Mesendoderm (in vitro differentiated cells): ENCODE measurements around the gene MAST4.

Experiments used
- DNase-seq: peaks from one replicate; pipeline ENCODE4 v3.0.0; 2013
- H2AK5ac ChIP-seq: 2 replicates; pipeline ENCODE4 v1.6.1; 2013; ENCODE audit warnings: low read length, inconsistent platforms
- H2BK120ac ChIP-seq: 2 replicates; pipeline ENCODE4 v1.6.1; 2013; ENCODE audit warnings: low read depth, mild to moderate bottlenecking, low read length, moderate library complexity, mixed read lengths
- H2BK15ac ChIP-seq: replicated peaks from 2 replicates; pipeline ENCODE4 v1.6.1; 2013; ENCODE audit warnings: low read depth, mild to moderate bottlenecking, moderate library complexity
- H2BK5ac ChIP-seq: 2 replicates; pipeline ENCODE4 v1.6.1; 2013; ENCODE audit warnings: low read length, inconsistent platforms
- H3K18ac ChIP-seq: 2 replicates; pipeline ENCODE4 v1.6.1; 2013; ENCODE audit warnings: mild to moderate bottlenecking, low read length, mixed read lengths
- H3K23ac ChIP-seq: one replicate; pipeline ENCODE4 v1.6.1; 2013; ENCODE audit warnings: low read length
- H3K27ac ChIP-seq: 2 replicates; pipeline ENCODE4 v1.5.1; 2013; ENCODE audit warnings: low read depth, mild to moderate bottlenecking, inconsistent platforms, low read length, moderate library complexity
- H3K27me3 ChIP-seq: 2 replicates; pipeline ENCODE4 v1.6.1; 2013; ENCODE audit warnings: low read length, control low read depth, mild to moderate bottlenecking, inconsistent platforms; ENCODE audit not compliant: insufficient read depth, poor library complexity
- H3K36me3 ChIP-seq: 2 replicates; pipeline ENCODE4 v1.6.1; 2013; ENCODE audit warnings: low read length, inconsistent platforms; ENCODE audit not compliant: control insufficient read depth, insufficient read depth
- H3K4ac ChIP-seq: one replicate; pipeline ENCODE4 v1.6.1; 2013; ENCODE audit warnings: low read depth, mild to moderate bottlenecking, low read length, moderate library complexity
- H3K4me1 ChIP-seq: 2 replicates; pipeline ENCODE4 v1.6.1; 2013; ENCODE audit warnings: low read depth, low read length, inconsistent platforms; ENCODE audit not compliant: control insufficient read depth
- H3K4me2 ChIP-seq: 2 replicates; pipeline ENCODE4 v1.6.1; 2013; ENCODE audit warnings: low read length
- H3K4me3 ChIP-seq: 2 replicates; pipeline ENCODE4 v1.5.1; 2013; ENCODE audit warnings: mild to moderate bottlenecking, low read length
- H3K56ac ChIP-seq: one replicate; pipeline ENCODE4 v1.6.1; 2013; ENCODE audit warnings: low read length
- H3K79me1 ChIP-seq: 2 replicates; pipeline ENCODE4 v1.6.1; 2013; ENCODE audit warnings: low read length, inconsistent platforms
- H3K79me2 ChIP-seq: 2 replicates; pipeline ENCODE4 v1.6.1; 2013; ENCODE audit warnings: mild to moderate bottlenecking, low read length; ENCODE audit not compliant: control insufficient read depth, insufficient read depth
- H3K9ac ChIP-seq: 2 replicates; pipeline ENCODE4 v1.6.1; 2013; ENCODE audit warnings: low read length, inconsistent platforms
- H4K5ac ChIP-seq: one replicate; pipeline ENCODE4 v1.6.1; 2013; ENCODE audit warnings: low read length
- H4K8ac ChIP-seq: one replicate; pipeline ENCODE4 v1.6.1; 2013; ENCODE audit warnings: low read depth, mild to moderate bottlenecking, control low read depth, low read length, moderate library complexity
- WGBS: extraction: QIAGEN DNeasy Blood & Tissue Kit; methylation state at CpG from one replicate; pipeline ENCODE4 v1.1.7; 2013; ENCODE audit warnings: low lambda C conversion rate, missing lambda C conversion rate; ENCODE audit not compliant: insufficient coverage; ENCODE audit errors: extremely low coverage; 5-methylcytosine and 5-hydroxymethylcytosine counted together

MAST4 gene

DNA sequence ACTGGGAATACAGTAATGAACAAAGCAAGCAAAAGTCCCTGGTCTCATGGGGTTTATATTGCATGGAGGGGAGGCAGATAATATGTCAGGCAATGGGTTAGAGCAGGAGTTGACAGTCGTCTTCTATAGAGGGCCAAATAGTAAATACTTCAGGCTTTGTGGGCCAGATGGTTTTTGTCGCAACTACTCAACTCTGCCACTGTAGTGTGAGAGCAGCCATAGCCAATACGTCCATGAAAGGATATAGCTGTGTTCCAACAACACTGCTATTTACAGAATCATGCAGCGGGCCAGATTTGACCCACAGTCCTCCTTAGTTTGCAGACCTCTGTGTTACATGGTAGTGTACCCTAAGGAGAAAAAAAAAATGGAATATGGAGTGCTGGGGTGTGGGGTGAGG lies 25.5 kb downstream of the MAST4 start:
- Histone ChIP-seq H3K23ac (no peak overlapping the region), H3K79me2 (no peaks in the 10 kb centered on the region), H4K8ac (no peak overlapping the region), H3K4ac (no peak overlapping the region), H2BK5ac (no peak overlapping the region), H3K79me1 (no peaks in the 10 kb centered on the region), H3K4me3 (no peak overlapping the region), H2BK15ac (no peak overlapping the region), H3K9ac (no peak overlapping the region), H3K4me2 (no peak overlapping the region), H3K4me1 (no peaks in the 10 kb centered on the region), H2BK120ac (no peak overlapping the region), H3K18ac (no peak overlapping the region), H2AK5ac (no peak overlapping the region), H3K36me3 (no peaks in the 10 kb centered on the region), H3K27ac (no peak overlapping the region), H3K27me3 (no peaks in the 10 kb centered on the region), H4K5ac (no peak overlapping the region), H3K56ac (no peak overlapping the region)
- no CpG with 5 or more reads among the region's 4 CpGs for WGBS
- no peak for DNase-seq

DNA sequence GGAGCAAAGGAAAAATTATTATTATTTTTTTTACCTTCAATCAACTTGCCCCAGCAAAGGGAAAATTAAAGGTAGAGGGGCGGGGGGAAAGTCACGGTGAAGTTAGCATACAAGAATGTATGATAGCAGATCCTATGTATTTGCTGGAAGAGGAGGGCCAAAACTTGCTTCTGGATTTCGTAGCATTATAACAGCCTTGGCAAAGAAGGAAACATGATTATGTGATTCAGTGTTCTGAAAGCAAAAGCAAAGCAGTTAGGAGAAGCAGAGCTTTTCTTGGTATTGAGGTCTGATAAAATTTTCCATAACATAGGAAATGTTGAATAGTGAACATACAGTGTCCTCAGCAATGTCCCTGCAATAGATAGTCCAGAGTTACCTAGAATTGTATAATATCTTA lies 32.4 kb downstream of the MAST4 start:
- no CpG with 5 or more reads among the region's 3 CpGs for WGBS
- no peak overlapping the region for H2BK120ac ChIP-seq
- H4K8ac ChIP-seq: no peak overlapping the region
- H3K79me2 ChIP-seq: no peaks in the 10 kb centered on the region
- no peak overlapping the region for H3K4me3 ChIP-seq
- no peaks in the 10 kb centered on the region for H3K27me3 ChIP-seq
- no peaks in the 10 kb centered on the region for H3K36me3 ChIP-seq
- H2AK5ac ChIP-seq: no peak overlapping the region
- no peaks in the 10 kb centered on the region for H3K79me1 ChIP-seq
- H3K27ac ChIP-seq: no peak overlapping the region
- no peaks in the 10 kb centered on the region for H3K4me1 ChIP-seq
- DNase-seq: no peak
- H2BK5ac ChIP-seq: no peak overlapping the region
- no peak overlapping the region for H4K5ac ChIP-seq
- no peak overlapping the region for H3K9ac ChIP-seq
- no peak overlapping the region for H3K4me2 ChIP-seq
- no peak overlapping the region for H3K4ac ChIP-seq
- no peak overlapping the region for H3K23ac ChIP-seq
- H3K18ac ChIP-seq: no peak overlapping the region
- no peak overlapping the region for H2BK15ac ChIP-seq
- H3K56ac ChIP-seq: no peak overlapping the region

DNA sequence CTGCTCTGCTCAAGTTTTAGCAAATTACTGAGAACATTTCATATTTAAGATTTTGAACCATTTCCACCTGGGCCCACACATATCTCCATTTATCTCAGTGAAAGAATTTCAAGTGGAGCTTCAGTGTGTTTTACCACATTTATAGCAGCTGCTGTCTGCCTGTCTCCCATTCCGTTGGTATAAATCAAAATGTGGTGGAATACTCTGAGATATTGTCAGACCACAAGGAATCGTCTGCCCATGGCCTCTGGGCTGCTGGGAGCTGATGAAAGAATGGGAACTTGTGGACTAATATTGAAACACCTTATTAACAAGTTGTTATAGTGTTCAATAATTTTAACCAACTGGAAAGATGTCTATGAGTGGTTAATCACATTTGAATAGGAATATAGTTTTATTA lies 33.3 kb downstream of the MAST4 start:
- no peak for DNase-seq
- no CpG with 5 or more reads among the region's 2 CpGs for WGBS

DNA sequence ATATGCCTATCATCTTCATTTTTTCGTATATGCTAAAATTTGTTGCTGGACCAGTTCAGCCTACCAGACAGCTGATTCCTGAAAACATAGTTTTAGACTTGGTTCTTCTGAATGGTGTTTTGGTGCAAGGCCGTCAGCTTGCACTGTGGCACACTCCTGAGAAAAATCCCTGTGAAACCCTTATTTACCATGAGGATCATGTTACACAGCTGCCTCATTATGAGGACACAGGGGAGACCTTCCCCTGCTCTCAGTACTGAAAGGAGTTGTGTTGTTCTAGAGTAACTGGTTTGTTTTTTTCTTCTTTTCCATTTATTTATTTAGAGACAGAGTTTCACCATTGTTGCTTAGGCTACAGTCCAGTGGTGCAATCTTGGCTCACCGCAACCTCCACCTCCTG lies 37.6 kb downstream of the MAST4 start:
- peak; percentile 26 for DNase-seq
- no peak overlapping the region for H4K8ac ChIP-seq
- H3K18ac ChIP-seq: no peak overlapping the region
- no CpG with 5 or more reads among the region's 3 CpGs for WGBS
- no peaks in the 10 kb centered on the region for H3K27me3 ChIP-seq
- no peak overlapping the region for H2BK15ac ChIP-seq
- no peak overlapping the region for H3K4ac ChIP-seq
- no peak overlapping the region for H2BK5ac ChIP-seq
- no peak overlapping the region for H3K23ac ChIP-seq
- H3K4me1 ChIP-seq: no peaks in the 10 kb centered on the region
- H3K27ac ChIP-seq: no peak overlapping the region
- H2BK120ac ChIP-seq: no peak overlapping the region
- no peak overlapping the region for H2AK5ac ChIP-seq
- no peaks in the 10 kb centered on the region for H3K79me1 ChIP-seq
- H3K4me3 ChIP-seq: no peak overlapping the region
- H4K5ac ChIP-seq: no peak overlapping the region
- H3K4me2 ChIP-seq: no peak overlapping the region
- H3K36me3 ChIP-seq: no peaks in the 10 kb centered on the region
- no peak overlapping the region for H3K56ac ChIP-seq
- no peak overlapping the region for H3K9ac ChIP-seq
- no peaks in the 10 kb centered on the region for H3K79me2 ChIP-seq

More for the DNA sequence above, 33.3 kb downstream of the MAST4 start:
- H2BK5ac ChIP-seq: no peak overlapping the region
- H2BK15ac ChIP-seq: no peak overlapping the region
- no peak overlapping the region for H3K56ac ChIP-seq
- no peak overlapping the region for H3K9ac ChIP-seq
- H3K4me2 ChIP-seq: no peak overlapping the region
- H3K4ac ChIP-seq: no peak overlapping the region
- no peak overlapping the region for H4K8ac ChIP-seq
- no peak overlapping the region for H4K5ac ChIP-seq
- H3K18ac ChIP-seq: no peak overlapping the region
- no peak overlapping the region for H3K27ac ChIP-seq
- H3K4me1 ChIP-seq: no peaks in the 10 kb centered on the region
- no peaks in the 10 kb centered on the region for H3K27me3 ChIP-seq
- H3K36me3 ChIP-seq: no peaks in the 10 kb centered on the region
- H3K79me2 ChIP-seq: no peaks in the 10 kb centered on the region
- H3K4me3 ChIP-seq: no peak overlapping the region
- no peak overlapping the region for H3K23ac ChIP-seq
- H2AK5ac ChIP-seq: no peak overlapping the region
- H3K79me1 ChIP-seq: no peaks in the 10 kb centered on the region
- no peak overlapping the region for H2BK120ac ChIP-seq

DNA sequence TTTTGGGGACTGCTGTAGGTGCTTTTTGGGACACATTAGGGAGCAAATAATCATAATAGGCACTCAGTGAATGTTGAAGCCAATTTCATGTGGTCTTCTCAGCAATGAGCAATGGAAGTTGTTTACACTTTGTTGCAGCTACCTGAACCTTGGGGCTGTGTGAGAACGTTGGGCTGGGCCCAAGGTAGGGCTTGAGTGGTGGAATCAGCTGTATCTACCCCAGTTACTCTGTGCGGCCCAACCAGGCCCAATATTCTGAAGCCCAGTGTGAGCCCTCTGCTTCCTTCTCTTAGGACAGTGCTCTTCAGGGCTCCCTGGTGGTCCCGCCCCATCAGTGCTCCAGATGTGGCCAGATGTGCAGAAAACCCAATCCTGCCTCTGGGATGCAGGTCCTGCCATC lies 38.4 kb downstream of the MAST4 start:
- no peak overlapping the region for H2BK5ac ChIP-seq
- no peak overlapping the region for H3K27ac ChIP-seq
- no peak overlapping the region for H3K4me2 ChIP-seq
- H3K27me3 ChIP-seq: no peaks in the 10 kb centered on the region
- no peak overlapping the region for H3K18ac ChIP-seq
- no peak overlapping the region for H3K23ac ChIP-seq
- DNase-seq: no peak
- no peaks in the 10 kb centered on the region for H3K79me2 ChIP-seq
- H3K9ac ChIP-seq: no peak overlapping the region
- no peak overlapping the region for H3K56ac ChIP-seq
- no peak overlapping the region for H3K4ac ChIP-seq
- no CpG with 5 or more reads among the region's 3 CpGs for WGBS
- no peak overlapping the region for H2AK5ac ChIP-seq
- no peak overlapping the region for H4K8ac ChIP-seq
- no peaks in the 10 kb centered on the region for H3K79me1 ChIP-seq
- no peaks in the 10 kb centered on the region for H3K4me1 ChIP-seq
- H2BK15ac ChIP-seq: no peak overlapping the region
- H2BK120ac ChIP-seq: no peak overlapping the region
- no peak overlapping the region for H4K5ac ChIP-seq
- no peak overlapping the region for H3K4me3 ChIP-seq
- H3K36me3 ChIP-seq: no peaks in the 10 kb centered on the region

DNA sequence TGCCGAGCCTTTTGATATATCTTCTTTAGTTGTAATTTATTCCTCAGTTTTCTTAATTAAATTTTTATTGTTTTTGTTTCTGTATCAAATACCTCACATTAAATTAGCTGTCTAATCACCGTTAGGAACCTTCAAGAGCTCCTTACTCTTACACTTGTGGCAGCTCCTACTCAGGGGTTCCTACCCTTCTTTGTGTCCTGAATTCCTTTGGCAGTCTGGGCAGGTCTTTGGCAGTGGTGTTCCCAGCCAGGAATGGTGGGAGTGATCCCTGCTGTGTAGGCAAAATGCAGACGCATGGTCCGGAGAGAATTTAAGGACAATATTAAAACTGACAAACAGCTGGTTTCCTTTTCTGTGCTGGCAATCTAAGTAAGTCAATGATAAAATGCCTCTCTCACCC lies 41.8 kb downstream of the MAST4 start:
- Histone ChIP-seq H2BK120ac (no peak overlapping the region), H3K4me3 (no peak overlapping the region), H3K79me1 (no peaks in the 10 kb centered on the region), H3K56ac (no peak overlapping the region), H3K18ac (no peak overlapping the region), H3K9ac (no peak overlapping the region), H3K23ac (no peak overlapping the region), H4K5ac (no peak overlapping the region), H4K8ac (peak overlapping the region; percentile 28), H2BK15ac (no peak overlapping the region), H3K27ac (no peak overlapping the region), H2BK5ac (no peak overlapping the region), H3K4me1 (no peaks in the 10 kb centered on the region), H3K27me3 (no peaks in the 10 kb centered on the region), H3K4me2 (no peak overlapping the region), H3K4ac (no peak overlapping the region), H2AK5ac (no peak overlapping the region), H3K36me3 (no peaks in the 10 kb centered on the region), H3K79me2 (no peaks in the 10 kb centered on the region)
- WGBS: no CpG with 5 or more reads among the region's 4 CpGs
- no peak for DNase-seq
